Endothelial cell of umbilical vein (primary cell): ENCODE results near the gene PITPNM1.

Source experiments
- JUN ChIP-seq: IDR thresholded peaks from 2 replicates; pipeline ENCODE4 v1.6.1; 2011; ENCODE audit warnings: borderline replicate concordance, low read depth; ENCODE audit not compliant: insufficient read length, insufficient read depth
- TF ChIP-seq, protein P1 (sequence below), 2 donors: IDR thresholded peaks; 1 replicate in 1 of 2; 2 replicates in 1 of 2; pipeline ENCODE4 v1.5.1; 2011; ENCODE audit warnings: low read length in 2 of 2, mild to moderate bottlenecking in 2 of 2, moderate library complexity in 2 of 2, control low read depth in 1 of 2, inconsistent platforms in 1 of 2, low read depth in 1 of 2; ENCODE audit not compliant: insufficient read depth in 1 of 2; ENCODE audit errors: extremely low read depth in 1 of 2

DNA sequence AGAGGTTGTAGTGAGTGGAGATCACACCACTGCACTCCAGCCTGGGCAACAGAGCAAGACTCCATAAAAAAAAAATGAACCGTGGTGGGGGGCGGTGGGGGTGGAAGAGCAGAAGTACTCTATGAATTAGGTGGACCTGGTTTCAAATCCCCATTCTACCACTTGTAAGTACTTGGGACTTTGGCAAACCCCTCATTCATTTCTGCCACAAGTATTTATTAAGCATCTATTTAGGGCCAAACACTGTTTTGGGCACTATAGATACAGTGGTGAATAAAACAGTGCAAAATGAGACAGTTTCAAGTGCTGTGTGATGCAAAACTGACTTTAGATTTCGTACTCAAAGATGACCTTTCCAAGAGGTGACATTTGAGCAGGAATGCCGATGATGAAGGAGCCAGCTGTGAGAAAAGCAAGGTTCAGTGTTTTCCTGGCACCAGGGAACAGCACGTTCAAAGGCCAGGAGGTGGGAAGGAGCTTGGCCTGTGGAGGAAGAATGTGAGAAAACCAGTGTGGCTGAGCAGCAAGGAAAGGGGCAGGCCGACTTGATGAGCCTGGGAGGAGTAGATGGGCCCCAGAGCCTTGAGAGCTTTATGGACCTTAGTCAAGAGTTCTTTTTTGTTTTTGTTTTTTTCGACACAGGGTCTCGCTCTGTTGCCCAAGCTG, 34.7 kb downstream of the PITPNM1 start:
- TF ChIP-seq, protein P1, sequence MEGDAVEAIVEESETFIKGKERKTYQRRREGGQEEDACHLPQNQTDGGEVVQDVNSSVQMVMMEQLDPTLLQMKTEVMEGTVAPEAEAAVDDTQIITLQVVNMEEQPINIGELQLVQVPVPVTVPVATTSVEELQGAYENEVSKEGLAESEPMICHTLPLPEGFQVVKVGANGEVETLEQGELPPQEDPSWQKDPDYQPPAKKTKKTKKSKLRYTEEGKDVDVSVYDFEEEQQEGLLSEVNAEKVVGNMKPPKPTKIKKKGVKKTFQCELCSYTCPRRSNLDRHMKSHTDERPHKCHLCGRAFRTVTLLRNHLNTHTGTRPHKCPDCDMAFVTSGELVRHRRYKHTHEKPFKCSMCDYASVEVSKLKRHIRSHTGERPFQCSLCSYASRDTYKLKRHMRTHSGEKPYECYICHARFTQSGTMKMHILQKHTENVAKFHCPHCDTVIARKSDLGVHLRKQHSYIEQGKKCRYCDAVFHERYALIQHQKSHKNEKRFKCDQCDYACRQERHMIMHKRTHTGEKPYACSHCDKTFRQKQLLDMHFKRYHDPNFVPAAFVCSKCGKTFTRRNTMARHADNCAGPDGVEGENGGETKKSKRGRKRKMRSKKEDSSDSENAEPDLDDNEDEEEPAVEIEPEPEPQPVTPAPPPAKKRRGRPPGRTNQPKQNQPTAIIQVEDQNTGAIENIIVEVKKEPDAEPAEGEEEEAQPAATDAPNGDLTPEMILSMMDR (IDR thresholded peaks at IDR 0.05; ENCODE audit: extremely low read depth in 1 of 2, insufficient read depth in 1 of 2, low read depth in 1 of 2, low read length in 2 of 2): no peak
- TF ChIP-seq JUN: no peak
